Heart right ventricle (tissue), 16 donors: ENCODE results near the gene UTF1. TPM values are rescaled to one million over a fixed set of nuclear protein-coding genes. Genes with fewer than 3 reads are reported as not detected.

Experiments
- ATAC-seq, 8 donors: fragments of 200-7000 bp; cut with Tn5 transposase; one replicate each; pipeline ENCODE4 v1.9.1; 2020; ENCODE audit warnings: mild to moderate bottlenecking in 8 of 8, moderate library complexity in 8 of 8, moderate number of reproducible peaks in 1 of 8
- DNase-seq, 2 donors: peaks; one replicate each; pipeline ENCODE4 v3.0.0-alpha.2; 2020
- H3K27ac ChIP-seq, 10 donors: fragments of 200-600 bp; sonication (generic) in 2 of 10; one replicate each; pipeline versions ENCODE4 v1.5.0 to v1.8.0; 2020 to 2022; ENCODE audit warnings: mild to moderate bottlenecking in 3 of 10
- H3K27me3 ChIP-seq, 7 donors: fragments of 200-600 bp; one replicate each; pipeline ENCODE4 v1.8.0; 2021 to 2022; ENCODE audit warnings: mild to moderate bottlenecking in 2 of 7
- H3K36me3 ChIP-seq, 9 donors: fragments of 200-600 bp; sonication (generic) in 1 of 9; one replicate each; pipeline versions ENCODE4 v1.5.0 to v1.8.0; 2020 to 2022; ENCODE audit warnings: mild to moderate bottlenecking in 2 of 9
- H3K4me1 ChIP-seq, 9 donors: fragments of 200-600 bp; sonication (generic) in 1 of 9; one replicate each; pipeline versions ENCODE4 v1.5.0 to v1.8.0; 2020 to 2022; ENCODE audit warnings: mild to moderate bottlenecking in 4 of 9
- H3K4me3 ChIP-seq, 10 donors: fragments of 200-600 bp; sonication (generic) in 2 of 10; one replicate each; pipeline versions ENCODE4 v1.5.0 to v1.8.0; 2020 to 2022; ENCODE audit warnings: mild to moderate bottlenecking in 7 of 10, moderate library complexity in 2 of 10
- H3K9me3 ChIP-seq, 11 donors: fragments of 200-600 bp in 10 of 11; sonication (generic) in 2 of 11; one replicate each; pipeline versions ENCODE4 v1.5.0 to v1.8.0; 2013 to 2022; ENCODE audit warnings: mild to moderate bottlenecking in 2 of 11, control low read depth in 1 of 11, moderate library complexity in 1 of 11
- WGBS, 2 donors: extraction: QIAGEN DNeasy Blood & Tissue Kit; methylation state at CpG; one replicate each; pipeline ENCODE4 v1.1.7; 2013; ENCODE audit warnings: inconsistent platforms in 1 of 2; 5-methylcytosine and 5-hydroxymethylcytosine counted together
- intact Hi-C, 10 donors: fragments of 100-400 bp; cut with DNase I; formaldehyde crosslinking; loops; one replicate each; pipeline versions ENCODE4 v1.11.1 to v1.14.2; 2022
- polyA plus RNA-seq, 2 donors: library from polyadenylated mRNA; stranded (reverse); fragments of 200-250 nt; gene quantifications; one replicate each; pipeline ENCODE4 v1.2.3, GENCODE V29; 2013
- total RNA-seq, 10 donors: library from RNA; stranded (reverse); fragmentation: NEBNext Ultra II Directional in 3 of 10; extraction: Animal tissue kit (Norgen Biotek cat#: 25700) in 3 of 10; gene quantifications; one replicate each; pipeline versions ENCODE4 v1.2.1 to v1.2.4, GENCODE V29; 2021 to 2023
- TF ChIP-seq, protein P1 (sequence below), 9 donors: fragments of 200-600 bp; sonication (generic) in 2 of 9; IDR thresholded peaks; one replicate each; pipeline versions ENCODE4 v1.5.0 to v1.8.0; 2021 to 2022; ENCODE audit warnings: antibody characterized with exemption in 9 of 9, mild to moderate bottlenecking in 5 of 9, moderate library complexity in 1 of 9
- donor health status: Arrhythmogenic right ventricular cardiomyopathy.
- donor health status: ischemic (EF 13 %, LVEDD 7.1; RV severe dilation, severe dysfunction).
- donor health status: healthy with polysubstance abuse.
- donor health status: DM: no; HTN: yes; CAD: no.
- donor health status: DM: no; HTN: no; CAD: no.
- donor health status: ischemic (EF 25% LVEDD 6.9; RV normal size, moderate dysfunction).
- donor health status: ischemic (EF 25% LVEDD 5.7; RV mildly dilated, moderate dysfunction).
- donor health status: healthy.
- donor health status: DM: yes; HTN: yes; CAD: no.
- donor health status: Ischemic cardiomyopathy.
- donor health status: ischemic (EF 35%, LVEDD 5.7; RV mildly dilated, moderate dysfunction).
- donor health status: nonischemic (EF 11% LVEDD 7.7; RV severe dilation, severe dysfunction).
- donor health status: DM: yes; HTN: yes; CAD: no.
- donor health status: PGD.
- donor health status: ischemic (EF 29% LVEDD 5.4; RV normal size, mild dysfunction).
- donor health status: nonischemic (EF 23%, LVEDD 6.1; RV moderate dilation, normal function).

UTF1 gene
- total and polyA plus RNA-seq, 12 donors, result not detected

DNA sequence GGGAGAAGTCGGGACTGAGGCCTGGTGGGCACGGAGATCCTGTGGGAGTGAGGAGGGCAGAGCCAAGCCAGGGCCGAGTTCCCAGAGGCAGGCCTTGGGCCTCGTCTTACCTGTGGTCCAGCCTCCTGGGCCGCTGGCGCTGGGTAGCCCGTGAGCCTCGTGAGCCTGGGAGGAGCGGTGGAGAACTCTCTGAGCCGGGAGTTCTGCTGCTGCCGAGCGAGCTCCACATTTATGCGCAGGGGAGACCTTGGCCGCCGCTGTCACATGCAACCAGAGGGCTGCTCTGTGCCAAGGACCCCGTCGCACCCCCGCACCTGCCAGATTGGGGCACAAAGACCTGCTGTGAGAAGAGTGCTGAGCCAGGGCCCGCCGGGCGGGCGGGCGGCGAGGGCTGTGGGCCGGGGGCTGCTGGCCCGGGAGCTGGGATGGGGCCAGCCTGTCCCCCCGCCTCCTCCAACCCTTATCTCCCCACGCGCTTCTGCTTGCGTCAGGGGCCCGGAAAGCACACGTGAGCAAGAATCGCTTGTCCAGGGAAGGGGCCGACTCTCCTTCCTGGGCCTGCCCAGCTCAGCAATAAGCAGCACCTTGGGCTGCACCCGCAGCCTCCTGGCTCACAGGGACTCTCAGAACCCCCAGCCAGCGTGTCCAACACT, 17.8 kb downstream of the UTF1 start:
- Histone ChIP-seq H3K27ac (no peak overlapping the region), H3K27me3 (peaks cover 8 to 88% (median 65%) of the 10 kb centered on the region in 7 donors), H3K36me3 (no peaks in the 10 kb centered on the region), H3K4me3 (no peak overlapping the region), H3K4me1 (peaks cover 0 to 7% (median 0%) of the 10 kb centered on the region in 9 donors), H3K9me3 (no peaks in the 10 kb centered on the region)
- 56 to 61% methylated on average over 31 to 36 of the region's 36 CpGs for WGBS, 2 donors
- TF ChIP-seq, protein P1, sequence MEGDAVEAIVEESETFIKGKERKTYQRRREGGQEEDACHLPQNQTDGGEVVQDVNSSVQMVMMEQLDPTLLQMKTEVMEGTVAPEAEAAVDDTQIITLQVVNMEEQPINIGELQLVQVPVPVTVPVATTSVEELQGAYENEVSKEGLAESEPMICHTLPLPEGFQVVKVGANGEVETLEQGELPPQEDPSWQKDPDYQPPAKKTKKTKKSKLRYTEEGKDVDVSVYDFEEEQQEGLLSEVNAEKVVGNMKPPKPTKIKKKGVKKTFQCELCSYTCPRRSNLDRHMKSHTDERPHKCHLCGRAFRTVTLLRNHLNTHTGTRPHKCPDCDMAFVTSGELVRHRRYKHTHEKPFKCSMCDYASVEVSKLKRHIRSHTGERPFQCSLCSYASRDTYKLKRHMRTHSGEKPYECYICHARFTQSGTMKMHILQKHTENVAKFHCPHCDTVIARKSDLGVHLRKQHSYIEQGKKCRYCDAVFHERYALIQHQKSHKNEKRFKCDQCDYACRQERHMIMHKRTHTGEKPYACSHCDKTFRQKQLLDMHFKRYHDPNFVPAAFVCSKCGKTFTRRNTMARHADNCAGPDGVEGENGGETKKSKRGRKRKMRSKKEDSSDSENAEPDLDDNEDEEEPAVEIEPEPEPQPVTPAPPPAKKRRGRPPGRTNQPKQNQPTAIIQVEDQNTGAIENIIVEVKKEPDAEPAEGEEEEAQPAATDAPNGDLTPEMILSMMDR (IDR thresholded peaks at IDR 0.05), result no peak
- DNase-seq (no peak), ATAC-seq (no peak)
- intact Hi-C loops, result no loop called here

DNA sequence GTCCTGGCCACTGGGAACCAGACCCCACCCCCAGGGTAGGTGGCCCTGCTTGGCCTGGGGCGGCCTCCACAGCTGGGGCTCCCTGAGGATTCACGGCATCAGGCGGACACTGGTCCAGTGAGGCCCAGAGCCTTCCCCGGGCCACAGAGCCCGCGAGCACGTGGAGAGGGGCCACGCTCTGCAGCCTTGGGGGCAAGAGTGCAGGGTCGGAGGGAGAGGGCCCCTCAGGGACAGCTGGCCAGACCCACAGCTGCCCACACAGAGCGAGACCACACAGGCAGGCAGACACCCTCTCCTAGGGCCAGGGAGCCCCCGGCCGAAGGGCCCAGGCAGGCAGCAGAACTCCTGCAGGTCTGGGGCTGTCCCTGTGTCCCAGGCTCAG, 18.3 kb downstream of the UTF1 start:
- H3K27ac ChIP-seq, result no peak overlapping the region
- H3K9me3 ChIP-seq, result no peaks in the 10 kb centered on the region
- TF ChIP-seq, protein P1 (IDR thresholded peaks at IDR 0.05), result no peak
- H3K4me3 ChIP-seq, result no peak overlapping the region
- WGBS, 2 donors, result 79 to 83% methylated on average over 12 of the region's 12 CpGs
- peaks cover 8 to 84% (median 63%) of the 10 kb centered on the region in 7 donors for H3K27me3 ChIP-seq
- H3K4me1 ChIP-seq, result peaks cover 0 to 7% (median 0%) of the 10 kb centered on the region in 9 donors
- H3K36me3 ChIP-seq, result no peaks in the 10 kb centered on the region
- intact Hi-C loops, result no loop called here
- DNase-seq (no peak), ATAC-seq (no peak)

DNA sequence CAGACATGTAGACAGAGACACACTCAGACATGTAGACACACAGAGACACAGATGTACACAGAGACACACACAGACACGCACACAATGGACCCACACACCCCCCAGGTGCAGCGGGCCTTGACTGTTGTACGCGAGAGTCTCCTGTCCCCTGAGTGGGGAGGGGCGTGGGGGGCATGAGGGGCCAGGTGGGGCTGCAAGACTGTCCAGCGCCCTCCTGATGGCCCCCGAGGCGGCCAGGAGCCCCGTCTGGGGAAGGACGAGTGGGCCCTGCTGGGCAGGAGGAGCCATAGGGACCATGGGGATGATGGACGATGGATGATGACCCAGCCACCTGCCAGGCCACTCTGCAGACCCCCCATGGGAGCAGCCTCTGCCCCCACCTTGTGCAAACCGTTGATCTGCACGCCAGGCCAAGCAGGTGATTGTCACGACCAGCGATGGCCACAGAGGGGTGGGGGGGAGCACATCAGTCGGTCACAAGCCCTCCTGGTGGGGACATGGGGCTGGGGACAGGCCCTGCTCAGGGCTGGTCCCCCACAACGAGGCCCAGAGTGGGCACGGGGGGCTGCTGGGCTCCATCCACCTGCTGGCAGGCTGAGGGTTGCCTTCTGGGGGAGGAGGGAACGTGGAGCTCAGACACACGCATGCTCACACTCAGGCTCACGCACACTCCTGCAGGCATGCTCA, 19.2 kb downstream of the UTF1 start:
- Histone ChIP-seq H3K36me3 (no peaks in the 10 kb centered on the region), H3K4me3 (no peak overlapping the region), H3K27ac (no peak overlapping the region), H3K9me3 (no peaks in the 10 kb centered on the region), H3K4me1 (peaks cover 0 to 11% (median 0%) of the 10 kb centered on the region in 9 donors), H3K27me3 (peaks cover 8 to 78% (median 54%) of the 10 kb centered on the region in 7 donors)
- 75 to 79% methylated on average over 21 of the region's 21 CpGs for WGBS, 2 donors
- intact Hi-C loops, result no loop called here
- DNase-seq (no peak), ATAC-seq (no peak)
- TF ChIP-seq, protein P1 (IDR thresholded peaks at IDR 0.05), result no peak

DNA sequence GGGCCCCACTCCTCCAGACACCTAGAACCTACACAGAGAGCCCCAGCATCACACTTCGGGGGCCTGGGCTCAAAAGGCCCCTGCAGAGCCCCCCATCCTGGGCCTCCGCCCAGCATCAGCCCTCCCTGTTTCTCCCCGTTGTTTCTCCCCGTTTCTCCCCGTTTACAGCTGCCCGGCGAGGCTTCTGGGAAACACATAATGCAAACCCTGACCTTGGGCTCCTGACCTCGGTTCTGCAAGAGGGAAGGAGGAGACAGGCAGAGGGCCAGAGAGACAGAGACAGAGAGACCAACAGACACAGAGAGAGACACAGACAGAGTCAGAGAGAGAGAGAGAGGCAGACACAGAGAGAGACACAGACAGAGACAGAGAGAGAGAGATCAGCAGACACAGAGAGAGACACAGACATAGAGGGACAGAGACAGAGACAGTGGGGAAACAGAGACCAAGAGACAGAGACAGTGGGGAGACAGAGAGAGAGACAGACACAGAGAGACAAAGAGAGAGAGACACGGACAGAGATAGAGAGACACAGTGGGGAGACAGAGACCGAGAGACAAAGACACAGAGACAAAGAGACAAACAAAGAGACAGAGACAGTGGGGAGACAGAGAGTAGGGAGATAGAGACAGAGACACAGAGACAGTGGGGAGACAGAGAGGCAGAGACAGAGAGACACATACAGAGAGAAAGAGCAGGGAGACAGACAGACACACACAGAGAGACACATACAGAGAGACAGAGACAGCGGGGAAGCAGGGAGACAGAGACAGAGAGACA, 20.1 kb downstream of the UTF1 start:
- Histone ChIP-seq H3K27me3 (peaks cover 8 to 73% (median 46%) of the 10 kb centered on the region in 7 donors), H3K4me3 (no peak overlapping the region), H3K9me3 (no peaks in the 10 kb centered on the region), H3K4me1 (peaks cover 0 to 11% (median 0%) of the 10 kb centered on the region in 9 donors), H3K27ac (no peak overlapping the region), H3K36me3 (no peaks in the 10 kb centered on the region)
- 55 to 62% methylated on average over 11 of the region's 11 CpGs for WGBS, 2 donors
- intact Hi-C loops, result no loop called here
- TF ChIP-seq, protein P1 (IDR thresholded peaks at IDR 0.05), result no peak
- DNase-seq (no peak), ATAC-seq (no peak)
